GM12864 (cell line): Measurements from ENCODE around the gene GNA15.
A peak's percentile ranks its signal among the peaks of the same experiment; 100 is the strongest.
"Not testable (repeated sequence)": the region's sequence is repeated elsewhere in the genome, so short reads cannot be mapped to it uniquely, and the experiment has no call there.

Experiments
- DNase-seq: peaks from one replicate; pipeline ENCODE4 v3.0.0-alpha.2; 2011; ENCODE audit warnings: low read depth
- H3K4me3 ChIP-seq: 2 replicates; pipeline ENCODE4 v1.5.1; 2011; ENCODE audit warnings: mild to moderate bottlenecking, low read depth, low read length, control low read depth
- TF ChIP-seq, protein P1 (sequence below): IDR thresholded peaks from 2 replicates; pipeline ENCODE4 v1.5.1; 2011; ENCODE audit warnings: low read depth, mild to moderate bottlenecking, moderate library complexity, low read length, control low read depth, inconsistent platforms; ENCODE audit errors: missing control alignments

Gene GNA15

DNA sequence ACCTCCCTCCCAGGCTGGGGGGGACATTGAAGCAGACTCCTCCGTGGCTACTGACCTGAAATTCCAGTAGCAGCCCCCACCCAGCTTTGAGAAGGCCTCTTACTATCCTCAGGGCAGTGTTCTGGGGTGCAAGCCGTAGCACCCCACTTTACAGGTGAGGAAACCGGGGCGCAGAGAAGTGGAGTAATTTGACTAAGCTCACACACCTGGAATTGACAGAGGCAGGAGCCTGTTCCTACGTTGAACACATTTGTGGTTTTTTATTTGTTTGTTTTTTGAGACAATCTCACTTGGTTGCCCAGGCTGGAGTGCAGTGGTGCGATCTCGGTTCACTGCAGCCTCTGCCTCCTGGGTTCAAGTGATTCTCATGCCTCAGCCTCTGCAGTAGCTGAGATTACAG lies 28.1 kb downstream of the GNA15 start:
- no peak for DNase-seq
- TF ChIP-seq, protein P1, sequence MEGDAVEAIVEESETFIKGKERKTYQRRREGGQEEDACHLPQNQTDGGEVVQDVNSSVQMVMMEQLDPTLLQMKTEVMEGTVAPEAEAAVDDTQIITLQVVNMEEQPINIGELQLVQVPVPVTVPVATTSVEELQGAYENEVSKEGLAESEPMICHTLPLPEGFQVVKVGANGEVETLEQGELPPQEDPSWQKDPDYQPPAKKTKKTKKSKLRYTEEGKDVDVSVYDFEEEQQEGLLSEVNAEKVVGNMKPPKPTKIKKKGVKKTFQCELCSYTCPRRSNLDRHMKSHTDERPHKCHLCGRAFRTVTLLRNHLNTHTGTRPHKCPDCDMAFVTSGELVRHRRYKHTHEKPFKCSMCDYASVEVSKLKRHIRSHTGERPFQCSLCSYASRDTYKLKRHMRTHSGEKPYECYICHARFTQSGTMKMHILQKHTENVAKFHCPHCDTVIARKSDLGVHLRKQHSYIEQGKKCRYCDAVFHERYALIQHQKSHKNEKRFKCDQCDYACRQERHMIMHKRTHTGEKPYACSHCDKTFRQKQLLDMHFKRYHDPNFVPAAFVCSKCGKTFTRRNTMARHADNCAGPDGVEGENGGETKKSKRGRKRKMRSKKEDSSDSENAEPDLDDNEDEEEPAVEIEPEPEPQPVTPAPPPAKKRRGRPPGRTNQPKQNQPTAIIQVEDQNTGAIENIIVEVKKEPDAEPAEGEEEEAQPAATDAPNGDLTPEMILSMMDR: no peak
- H3K4me3 ChIP-seq: no peak overlapping the region

DNA sequence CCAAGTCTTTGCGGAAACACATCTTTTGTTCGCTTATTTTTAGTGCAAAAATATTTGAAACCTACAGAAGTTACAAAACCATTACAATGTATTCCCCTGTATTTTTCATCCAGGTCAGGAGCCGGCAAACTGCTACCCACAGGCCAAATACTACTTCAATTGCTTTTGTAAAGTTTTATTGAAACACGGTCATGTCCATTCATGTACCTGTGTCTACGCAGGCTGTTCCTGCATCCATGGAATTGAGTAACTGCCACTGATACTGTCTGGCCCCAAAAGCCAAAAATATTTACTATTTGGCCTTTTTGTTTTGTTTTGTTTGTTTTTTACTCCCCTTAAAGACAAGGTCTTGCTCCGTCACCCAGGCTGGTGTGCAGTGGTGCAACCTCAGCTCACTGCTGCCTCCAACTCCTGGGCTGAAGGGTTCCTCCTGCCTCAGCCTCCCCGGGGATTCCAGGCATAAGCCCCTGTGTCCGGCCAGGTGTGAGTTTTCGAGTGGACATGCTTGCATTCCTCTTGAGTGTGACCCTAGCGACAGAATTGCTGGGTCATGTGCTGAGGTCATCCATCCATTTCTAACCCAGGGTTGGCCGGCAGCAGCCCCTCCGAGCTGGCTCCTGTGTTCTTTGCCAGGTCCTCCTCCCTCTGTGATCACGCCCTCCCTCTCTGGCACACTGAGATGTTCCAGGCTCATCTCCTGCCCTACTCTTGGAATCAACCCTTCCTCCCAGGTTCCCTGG lies 31.9 kb downstream of the GNA15 start:
- TF ChIP-seq, protein P1: no peak
- H3K4me3 ChIP-seq: no peak overlapping the region
- no peak for DNase-seq

DNA sequence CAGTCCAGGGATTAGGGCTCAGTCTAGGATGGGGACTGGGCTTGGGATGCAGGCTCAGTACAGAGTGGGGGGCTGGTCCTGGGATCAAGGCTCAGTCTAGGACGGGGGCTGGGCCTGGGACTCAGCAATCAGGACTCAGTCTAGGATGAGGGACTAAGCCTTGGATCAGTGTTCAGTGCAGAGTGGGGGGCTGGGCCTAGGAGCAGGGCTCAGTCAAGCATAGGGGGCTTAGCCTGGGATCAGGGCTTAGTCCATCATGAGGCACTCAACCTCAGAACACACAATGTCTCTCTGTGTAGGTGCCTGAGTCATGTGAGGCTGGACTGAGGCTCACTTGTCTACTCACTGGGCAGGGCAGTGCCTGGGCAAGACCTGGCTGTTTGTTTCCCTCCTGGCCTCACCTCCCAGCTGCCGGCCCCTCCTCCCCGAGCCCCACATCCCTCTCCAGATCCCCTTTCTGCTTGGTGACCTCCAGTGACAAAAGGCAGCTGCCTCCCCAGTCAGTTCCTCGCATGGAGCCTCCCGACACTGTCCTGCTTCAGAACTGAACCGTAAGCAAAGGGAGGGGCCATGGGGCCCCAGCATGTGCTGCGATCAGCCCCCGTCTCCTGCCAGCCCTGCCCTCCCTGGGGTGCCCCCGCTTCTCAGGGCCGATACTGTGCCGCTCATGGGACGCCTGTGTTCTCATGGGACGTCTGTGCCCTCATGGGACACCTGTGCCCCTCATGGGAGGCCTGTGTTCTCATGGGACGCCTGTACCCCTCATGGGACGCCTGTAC lies 36.2 kb downstream of the GNA15 start:
- TF ChIP-seq, protein P1: no peak
- H3K4me3 ChIP-seq: no peak overlapping the region

DNA sequence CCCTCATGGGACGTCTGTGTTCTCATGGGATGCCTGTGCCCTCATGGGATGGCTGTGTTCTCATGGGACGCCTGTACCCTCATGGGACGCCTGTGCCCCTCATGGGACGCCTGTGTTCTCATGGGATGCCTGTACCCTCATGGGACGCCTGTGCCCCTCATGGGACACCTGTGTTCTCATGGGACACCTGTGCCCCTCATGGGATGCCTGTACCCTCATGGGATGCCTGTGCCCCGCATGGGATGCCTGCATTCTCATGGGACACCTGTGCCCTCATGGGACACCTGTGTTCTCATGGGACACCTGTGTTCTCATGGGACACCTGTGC lies 36.8 kb downstream of the GNA15 start:
- H3K4me3 ChIP-seq, DNase-seq: not testable (repeated sequence)

More for the DNA sequence above, 36.2 kb downstream of the GNA15 start:
- no peak for DNase-seq

DNA sequence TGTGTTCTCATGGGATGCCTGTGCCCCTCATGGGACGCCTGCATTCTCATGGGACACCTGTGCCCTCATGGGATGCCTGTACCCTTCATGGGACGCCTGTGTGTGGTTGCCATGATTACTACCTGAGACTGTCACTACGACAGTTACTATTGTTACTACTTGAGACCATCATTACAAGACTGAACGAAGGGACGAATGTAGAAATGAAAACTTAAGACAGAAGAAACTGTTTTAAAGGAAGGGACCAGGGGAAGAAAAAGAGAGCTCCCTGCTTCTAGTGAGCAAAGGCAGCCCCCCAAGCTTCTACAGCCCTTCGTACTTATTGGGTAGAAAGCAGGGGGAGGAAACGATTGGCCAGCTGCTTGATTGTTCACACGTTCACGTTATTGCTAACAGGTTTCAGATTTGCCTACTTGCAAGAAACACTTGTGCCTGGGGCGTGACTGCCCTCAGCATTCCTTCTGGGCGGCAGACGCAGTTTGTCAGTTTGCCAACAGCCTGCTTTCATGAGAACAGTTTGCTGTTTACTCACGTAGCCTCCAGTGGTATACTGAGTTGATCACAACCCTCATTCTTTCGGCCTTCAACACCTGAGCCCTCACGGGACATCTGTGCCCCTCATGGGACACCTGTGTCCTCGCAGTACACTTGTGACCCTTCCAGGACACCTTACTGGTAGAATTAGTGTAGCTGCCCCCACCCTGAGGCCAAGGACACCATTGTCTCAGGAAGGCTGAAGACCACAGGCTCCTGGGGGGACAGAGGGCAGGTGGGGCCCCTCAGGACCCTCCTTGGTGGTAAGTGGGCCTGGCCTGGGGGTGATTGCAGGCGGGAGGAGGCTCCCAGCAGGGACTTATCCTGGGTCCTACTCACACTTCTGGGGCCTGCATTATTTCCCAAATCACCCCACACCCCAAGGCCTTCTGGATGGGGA lies 40.2 kb downstream of the GNA15 start:
- DNase-seq: no peak
- TF ChIP-seq, protein P1: no peak
- H3K4me3 ChIP-seq: peak overlapping the region; percentile 14; the same call in 1 of the 2 replicates

DNA sequence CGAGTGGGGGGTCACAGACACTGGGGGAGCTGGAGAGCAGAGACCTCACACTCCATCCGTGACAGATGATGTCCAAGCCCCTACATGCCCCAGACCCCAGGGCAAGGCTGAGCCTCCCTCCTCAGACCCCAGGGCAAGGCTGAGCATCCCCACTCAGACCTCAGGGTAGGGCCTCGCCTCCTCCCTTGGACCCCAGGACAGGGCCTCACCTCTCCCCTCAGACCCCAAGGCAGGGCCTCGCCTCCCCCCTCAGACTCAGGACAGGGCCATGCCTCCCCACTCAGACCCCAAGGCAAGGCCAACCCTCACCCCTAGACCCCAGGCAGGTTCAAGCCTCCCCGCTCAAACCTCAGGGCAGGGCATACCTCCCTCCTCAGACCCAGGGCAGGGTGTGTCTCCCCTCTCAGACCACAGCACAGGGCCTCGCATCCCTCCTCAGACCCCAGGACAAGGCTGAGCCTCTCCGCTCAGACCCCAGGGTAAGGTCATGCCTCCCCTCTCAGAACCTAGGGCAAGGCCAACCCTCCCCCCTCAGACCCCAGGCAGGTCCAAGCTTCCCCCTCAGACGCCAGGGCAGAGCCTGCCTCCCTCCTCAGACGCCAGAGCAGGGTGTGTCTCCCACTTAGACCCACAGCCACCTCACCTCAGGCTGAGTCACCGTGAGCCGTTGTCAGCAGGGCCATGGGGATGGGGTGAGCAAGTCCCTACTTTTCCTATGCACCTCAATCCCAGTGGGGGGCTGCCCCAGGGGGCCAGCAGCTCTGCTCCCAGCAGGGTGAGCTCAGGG lies 41.1 kb downstream of the GNA15 start:
- no peak for DNase-seq

More for the DNA sequence above, 41.1 kb downstream of the GNA15 start:
- TF ChIP-seq, protein P1: no peak
- peak overlapping the region; percentile 14; the same call in 1 of the 2 replicates for H3K4me3 ChIP-seq
